ENCODE data around the gene UGT2B10.
"Not testable (repeated sequence)": the region's sequence is repeated elsewhere in the genome, so short reads cannot be mapped to it uniquely, and the experiment has no call there.

The UGT2B10 gene

DNA sequence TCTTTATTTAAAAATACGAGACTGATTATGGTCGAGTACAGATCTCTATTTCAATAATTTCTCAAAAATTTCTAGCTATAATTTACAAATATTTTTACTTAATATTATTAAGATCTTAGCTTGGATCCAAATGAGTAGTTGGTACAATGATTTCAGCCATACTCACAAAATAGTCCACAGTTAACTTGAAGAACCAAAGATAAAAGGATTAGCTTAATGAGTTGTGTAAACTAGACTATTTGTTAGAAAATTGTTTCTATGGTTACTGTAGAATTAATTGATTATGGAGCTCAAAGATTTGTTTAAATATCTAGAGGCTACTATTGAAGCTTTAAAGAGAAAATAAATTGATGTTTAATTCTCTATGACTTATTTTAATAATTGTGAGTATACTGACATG, 1.6 kb downstream of the UGT2B10 start:
- no peak for TF ChIP-seq EZH2phosphoT487 (IDR thresholded peaks at IDR 0.05; ENCODE audit: low read depth)
- TF ChIP-seq, protein P1, sequence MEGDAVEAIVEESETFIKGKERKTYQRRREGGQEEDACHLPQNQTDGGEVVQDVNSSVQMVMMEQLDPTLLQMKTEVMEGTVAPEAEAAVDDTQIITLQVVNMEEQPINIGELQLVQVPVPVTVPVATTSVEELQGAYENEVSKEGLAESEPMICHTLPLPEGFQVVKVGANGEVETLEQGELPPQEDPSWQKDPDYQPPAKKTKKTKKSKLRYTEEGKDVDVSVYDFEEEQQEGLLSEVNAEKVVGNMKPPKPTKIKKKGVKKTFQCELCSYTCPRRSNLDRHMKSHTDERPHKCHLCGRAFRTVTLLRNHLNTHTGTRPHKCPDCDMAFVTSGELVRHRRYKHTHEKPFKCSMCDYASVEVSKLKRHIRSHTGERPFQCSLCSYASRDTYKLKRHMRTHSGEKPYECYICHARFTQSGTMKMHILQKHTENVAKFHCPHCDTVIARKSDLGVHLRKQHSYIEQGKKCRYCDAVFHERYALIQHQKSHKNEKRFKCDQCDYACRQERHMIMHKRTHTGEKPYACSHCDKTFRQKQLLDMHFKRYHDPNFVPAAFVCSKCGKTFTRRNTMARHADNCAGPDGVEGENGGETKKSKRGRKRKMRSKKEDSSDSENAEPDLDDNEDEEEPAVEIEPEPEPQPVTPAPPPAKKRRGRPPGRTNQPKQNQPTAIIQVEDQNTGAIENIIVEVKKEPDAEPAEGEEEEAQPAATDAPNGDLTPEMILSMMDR (IDR thresholded peaks at IDR 0.05; ENCODE audit: low read depth, low read length), result no peak
- Histone ChIP-seq H3K27ac (ENCODE audit: low read length) (no peak overlapping the region), H3K36me3 (replicated peaks; ENCODE audit: low read depth, low read length) (no peaks in the 10 kb centered on the region), H2AFZ (ENCODE audit: low read depth, low read length) (no peak overlapping the region), H3K27me3 (ENCODE audit: low read depth, low read length) (no peaks in the 10 kb centered on the region), H3K79me2 (ENCODE audit: low read length) (no peaks in the 10 kb centered on the region), H3K4me3 (ENCODE audit: low read length) (no peak overlapping the region), H3K9ac (ENCODE audit: low read length) (no peak overlapping the region), H4K20me1 (ENCODE audit: insufficient read depth, low read length) (no peaks in the 10 kb centered on the region), H3K4me2 (ENCODE audit: low read length) (no peak overlapping the region), H3K4me1 (ENCODE audit: low read length) (peaks cover 3% of the 10 kb centered on the region; the same call in 1 of the 2 replicates), H3K9me3 (ENCODE audit: insufficient read depth, low read length) (no peaks in the 10 kb centered on the region)

DNA sequence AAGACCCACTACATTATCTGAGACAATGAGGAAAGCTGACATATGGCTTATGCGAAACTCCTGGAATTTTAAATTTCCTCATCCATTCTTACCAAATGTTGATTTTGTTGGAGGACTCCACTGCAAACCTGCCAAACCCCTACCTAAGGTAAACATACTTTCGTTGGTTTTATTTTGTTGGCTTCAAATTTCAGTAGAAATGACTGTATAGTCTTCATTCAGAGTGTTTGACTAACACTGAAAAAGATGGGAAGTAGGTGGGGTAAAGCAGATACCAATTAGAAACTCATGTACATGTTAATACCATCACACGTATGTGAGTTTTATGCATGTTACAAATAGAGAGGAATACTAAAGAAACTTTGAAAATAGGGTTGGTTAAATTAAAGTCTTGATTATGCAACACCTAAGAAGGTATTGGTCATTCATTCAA, 2.3 kb downstream of the UGT2B10 start:
- H3K79me2 ChIP-seq (ENCODE audit: low read length); H3K27me3 ChIP-seq (ENCODE audit: low read depth, low read length); H3K27ac ChIP-seq (ENCODE audit: low read length); H3K4me2 ChIP-seq (ENCODE audit: low read length); H3K9ac ChIP-seq (ENCODE audit: low read length); H4K20me1 ChIP-seq (ENCODE audit: insufficient read depth, low read length); H3K4me3 ChIP-seq (ENCODE audit: low read length); H3K36me3 ChIP-seq (replicated peaks; ENCODE audit: low read depth, low read length); H2AFZ ChIP-seq (ENCODE audit: low read depth, low read length); H3K9me3 ChIP-seq (ENCODE audit: insufficient read depth, low read length); H3K4me1 ChIP-seq (ENCODE audit: low read length): not testable (repeated sequence)

DNA sequence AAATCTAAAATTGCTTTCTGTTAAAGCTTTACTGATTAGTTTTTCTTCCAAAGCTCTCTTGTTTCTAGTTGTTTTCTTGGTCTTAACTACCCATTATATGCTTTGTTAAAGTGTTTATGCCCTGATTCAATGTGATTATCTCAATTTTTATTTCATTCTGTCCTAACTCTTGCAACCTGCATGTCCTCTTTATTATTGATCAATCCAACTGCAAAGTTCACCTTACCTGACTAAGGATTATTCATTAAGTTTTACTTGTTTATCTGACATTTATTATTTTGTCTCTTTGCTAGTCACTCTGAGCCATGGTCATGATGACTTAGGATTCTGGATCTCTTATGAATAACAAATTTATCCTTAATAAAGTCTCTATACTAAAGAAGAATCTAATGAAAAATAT, 15.8 kb downstream of the UGT2B10 start:
- H3K4me2 ChIP-seq (ENCODE audit: low read length), result no peak overlapping the region
- no peaks in the 10 kb centered on the region for H3K36me3 ChIP-seq (replicated peaks; ENCODE audit: low read depth, low read length)
- TF ChIP-seq, protein P1 (IDR thresholded peaks at IDR 0.05; ENCODE audit: low read depth, low read length), result no peak
- no peak for TF ChIP-seq EZH2phosphoT487 (IDR thresholded peaks at IDR 0.05; ENCODE audit: low read depth)

DNA sequence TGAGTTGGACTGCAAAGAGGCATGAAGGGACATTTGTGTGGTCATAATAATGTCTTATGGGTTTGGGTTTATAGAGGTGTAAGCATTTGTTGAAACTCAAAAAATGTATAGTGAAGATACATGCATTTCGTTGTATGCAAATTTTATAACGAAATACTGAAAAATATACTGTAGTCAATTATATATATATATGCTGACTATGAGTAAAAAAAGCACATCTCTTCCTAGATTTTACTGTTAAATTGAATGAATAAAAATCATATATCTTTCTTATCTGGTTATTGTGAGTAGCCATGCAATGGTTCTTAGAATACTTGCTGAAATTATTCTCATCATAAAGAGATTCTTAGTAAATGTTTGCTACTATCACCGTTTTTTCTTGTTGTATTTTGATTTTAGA, 34.5 kb downstream of the UGT2B10 start:
- no peak overlapping the region for H3K4me3 ChIP-seq (ENCODE audit: low read length)
- no peaks in the 10 kb centered on the region for H3K4me1 ChIP-seq (ENCODE audit: low read length)
- TF ChIP-seq, protein P1 (IDR thresholded peaks at IDR 0.05; ENCODE audit: low read depth, low read length), result no peak
- TF ChIP-seq EZH2phosphoT487 (IDR thresholded peaks at IDR 0.05; ENCODE audit: low read depth), result no peak
- no peaks in the 10 kb centered on the region for H3K27me3 ChIP-seq (ENCODE audit: low read depth, low read length)
- no peaks in the 10 kb centered on the region for H3K9me3 ChIP-seq (ENCODE audit: insufficient read depth, low read length)
- no peak overlapping the region for H2AFZ ChIP-seq (ENCODE audit: low read depth, low read length)
- no peak overlapping the region for H3K27ac ChIP-seq (ENCODE audit: low read length)
- no peaks in the 10 kb centered on the region for H3K79me2 ChIP-seq (ENCODE audit: low read length)
- no peaks in the 10 kb centered on the region for H3K36me3 ChIP-seq (replicated peaks; ENCODE audit: low read depth, low read length)
- H3K4me2 ChIP-seq (ENCODE audit: low read length), result no peak overlapping the region
- H3K9ac ChIP-seq (ENCODE audit: low read length), result no peak overlapping the region
- H4K20me1 ChIP-seq (ENCODE audit: insufficient read depth, low read length), result no peaks in the 10 kb centered on the region

More for the DNA sequence above, 15.8 kb downstream of the UGT2B10 start:
- no peaks in the 10 kb centered on the region for H3K27me3 ChIP-seq (ENCODE audit: low read depth, low read length)
- H4K20me1 ChIP-seq (ENCODE audit: insufficient read depth, low read length), result no peaks in the 10 kb centered on the region
- no peak overlapping the region for H3K4me3 ChIP-seq (ENCODE audit: low read length)
- H3K4me1 ChIP-seq (ENCODE audit: low read length), result no peaks in the 10 kb centered on the region
- no peaks in the 10 kb centered on the region for H3K9me3 ChIP-seq (ENCODE audit: insufficient read depth, low read length)
- H3K79me2 ChIP-seq (ENCODE audit: low read length), result no peaks in the 10 kb centered on the region
- no peak overlapping the region for H3K27ac ChIP-seq (ENCODE audit: low read length)
- H3K9ac ChIP-seq (ENCODE audit: low read length), result no peak overlapping the region
- H2AFZ ChIP-seq (ENCODE audit: low read depth, low read length), result no peak overlapping the region

DNA sequence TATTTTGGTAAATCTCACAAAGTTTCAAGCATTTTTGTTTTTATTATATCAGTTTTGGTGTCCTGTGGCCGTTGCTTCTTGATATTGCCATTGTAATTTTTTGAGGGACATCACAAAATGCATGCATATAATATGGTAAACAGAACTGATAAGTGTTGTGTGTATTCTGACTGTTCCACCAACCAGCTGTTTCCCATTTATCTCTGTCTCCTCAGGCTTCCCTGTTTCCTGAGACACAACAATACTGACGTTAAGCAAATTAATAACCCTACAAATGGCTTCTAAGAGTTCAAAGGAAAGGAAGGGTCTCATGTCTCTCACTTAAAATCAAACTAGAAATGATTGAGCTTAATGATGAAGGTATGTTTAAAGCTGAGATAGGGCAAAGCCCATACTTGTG, 40.0 kb downstream of the UGT2B10 start:
- H3K9me3 ChIP-seq (ENCODE audit: insufficient read depth, low read length), result no peaks in the 10 kb centered on the region
- no peak overlapping the region for H2AFZ ChIP-seq (ENCODE audit: low read depth, low read length)
- no peak overlapping the region for H3K27ac ChIP-seq (ENCODE audit: low read length)
- H3K36me3 ChIP-seq (replicated peaks; ENCODE audit: low read depth, low read length), result no peaks in the 10 kb centered on the region
- no peak overlapping the region for H3K9ac ChIP-seq (ENCODE audit: low read length)
- TF ChIP-seq, protein P1 (IDR thresholded peaks at IDR 0.05; ENCODE audit: low read depth, low read length), result no peak
- TF ChIP-seq EZH2phosphoT487 (IDR thresholded peaks at IDR 0.05; ENCODE audit: low read depth), result no peak
- no peaks in the 10 kb centered on the region for H3K79me2 ChIP-seq (ENCODE audit: low read length)
- no peaks in the 10 kb centered on the region for H3K4me1 ChIP-seq (ENCODE audit: low read length)
- no peaks in the 10 kb centered on the region for H3K27me3 ChIP-seq (ENCODE audit: low read depth, low read length)
- H3K4me2 ChIP-seq (ENCODE audit: low read length), result no peak overlapping the region
- no peaks in the 10 kb centered on the region for H4K20me1 ChIP-seq (ENCODE audit: insufficient read depth, low read length)
- no peak overlapping the region for H3K4me3 ChIP-seq (ENCODE audit: low read length)
